Stimulated activated memory B cell treated with anti-CD40 and anti-IgM and Interleukin-4, amounts not matched to agents 10 μg/mL and 1 μg/mL and 100 μg/mL, for 72 hours (primary cell): Measurements from ENCODE around the gene FBXW4.

ENCODE experiments used
- ATAC-seq: fragments of 150-1000 bp; cut with Tn5 transposase; 2 replicates; pipeline ENCODE4 v1.10.0; 2021
- H3K27ac Mint-ChIP-seq: one replicate; pipeline ENCODE4 v1.8.0; 2022; ENCODE audit warnings: mild to moderate bottlenecking, mixed read lengths
- H3K27me3 Mint-ChIP-seq: one replicate; pipeline ENCODE4 v1.8.0; 2022; ENCODE audit warnings: mixed read lengths
- H3K36me3 Mint-ChIP-seq: one replicate; pipeline ENCODE4 v1.8.0; 2022; ENCODE audit warnings: mixed read lengths
- H3K4me1 Mint-ChIP-seq: one replicate; pipeline ENCODE4 v1.8.0; 2022; ENCODE audit warnings: mixed read lengths
- H3K4me3 Mint-ChIP-seq: one replicate; pipeline ENCODE4 v1.8.0; 2022; ENCODE audit warnings: mild to moderate bottlenecking, moderate library complexity, mixed read lengths
- H3K9me3 Mint-ChIP-seq: one replicate; pipeline ENCODE4 v1.8.0; 2022; ENCODE audit warnings: mixed read lengths

The FBXW4 gene

DNA sequence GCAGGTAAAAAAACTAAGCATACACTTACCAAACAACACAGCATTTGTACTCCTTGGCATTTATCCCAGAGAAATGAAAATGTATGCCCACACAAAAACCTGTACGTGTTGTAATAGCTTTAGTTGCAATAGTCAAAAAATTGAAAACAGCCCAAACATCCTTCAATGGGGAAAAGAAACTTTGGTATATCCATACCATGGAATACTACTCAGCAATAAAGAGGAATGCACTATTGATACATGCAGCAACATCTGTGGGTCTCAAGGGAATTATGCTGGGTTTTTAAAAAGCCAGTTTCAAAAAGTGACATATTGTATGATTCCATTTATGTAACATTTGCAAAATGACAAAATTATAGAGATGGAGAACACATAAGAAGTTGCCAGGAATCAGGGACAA lies 71.4 kb downstream of the FBXW4 start:
- no peak for ATAC-seq
- Mint-ChIP-seq H3K4me1 (peaks cover 27% of the 10 kb centered on the region), H3K36me3 (peaks cover 59% of the 10 kb centered on the region), H3K9me3 (no peaks in the 10 kb centered on the region), H3K27me3 (no peaks in the 10 kb centered on the region), H3K27ac (no peak overlapping the region), H3K4me3 (no peak overlapping the region)

DNA sequence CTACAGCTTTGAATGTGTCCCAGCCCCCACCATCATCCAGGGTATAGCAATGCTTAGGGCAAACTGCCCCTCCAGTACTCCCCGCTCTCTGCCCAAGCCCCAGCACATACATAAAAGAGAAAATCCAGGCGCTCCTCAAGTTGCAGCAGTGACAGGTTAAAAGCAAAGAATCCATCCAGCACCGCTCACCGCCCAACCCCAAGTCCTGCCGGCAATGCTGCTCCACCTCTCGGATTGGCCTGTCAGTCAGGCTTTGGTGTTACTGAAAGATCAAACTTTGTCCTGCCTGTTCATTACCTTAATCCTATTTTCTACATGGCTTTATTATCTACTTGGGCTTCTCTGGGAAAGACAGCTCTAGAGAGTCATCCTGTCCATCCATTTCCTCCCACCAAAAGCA lies 75.0 kb downstream of the FBXW4 start:
- H3K27me3 Mint-ChIP-seq = no peaks in the 10 kb centered on the region
- ATAC-seq = no peak
- H3K36me3 Mint-ChIP-seq = peaks cover 56% of the 10 kb centered on the region
- H3K9me3 Mint-ChIP-seq = no peaks in the 10 kb centered on the region
- H3K27ac Mint-ChIP-seq = no peak overlapping the region
- H3K4me1 Mint-ChIP-seq = peaks cover 32% of the 10 kb centered on the region
- no peak overlapping the region for H3K4me3 Mint-ChIP-seq

DNA sequence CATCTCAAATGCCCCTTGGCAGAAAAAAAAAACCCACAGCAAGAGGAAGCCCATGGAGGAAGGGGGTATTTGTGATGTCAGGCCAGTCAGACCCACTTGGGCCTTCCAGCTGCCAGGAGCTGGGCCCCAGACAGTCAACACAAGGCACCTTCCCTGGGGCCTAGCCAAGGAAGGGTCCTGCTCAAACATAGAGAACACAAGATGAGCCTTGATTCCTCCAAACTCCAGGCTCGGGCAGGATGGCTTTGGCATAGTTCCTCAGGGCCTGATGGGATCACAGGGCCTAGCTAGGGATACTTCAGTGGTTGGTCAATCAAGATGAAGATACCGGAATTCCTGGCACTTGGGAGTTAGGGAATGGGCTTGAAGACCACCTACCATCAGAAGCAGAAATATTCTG lies 76.1 kb downstream of the FBXW4 start:
- H3K4me3 Mint-ChIP-seq = no peak overlapping the region
- peaks cover 48% of the 10 kb centered on the region for H3K36me3 Mint-ChIP-seq
- H3K4me1 Mint-ChIP-seq = peaks cover 25% of the 10 kb centered on the region
- peak overlapping the region; percentile 60 for H3K27ac Mint-ChIP-seq
- no peak for ATAC-seq
- H3K27me3 Mint-ChIP-seq = no peaks in the 10 kb centered on the region
- H3K9me3 Mint-ChIP-seq = no peaks in the 10 kb centered on the region

GRCh38 chr10:101617824-101618568 lies 77.0 kb downstream of the FBXW4 start:
- no peak for ATAC-seq
- H3K4me3 Mint-ChIP-seq = no peak overlapping the region
- peak overlapping the region; percentile 60 for H3K27ac Mint-ChIP-seq
- peaks cover 43% of the 10 kb centered on the region for H3K36me3 Mint-ChIP-seq
- H3K27me3 Mint-ChIP-seq = no peaks in the 10 kb centered on the region
- H3K9me3 Mint-ChIP-seq = no peaks in the 10 kb centered on the region
- H3K4me1 Mint-ChIP-seq = peaks cover 25% of the 10 kb centered on the region

GRCh38 chr10:101617102-101617823 lies 77.7 kb downstream of the FBXW4 start:
- H3K4me3 Mint-ChIP-seq = no peak overlapping the region
- H3K36me3 Mint-ChIP-seq = peaks cover 42% of the 10 kb centered on the region
- peak overlapping the region; percentile 60 for H3K27ac Mint-ChIP-seq
- peaks cover 25% of the 10 kb centered on the region for H3K4me1 Mint-ChIP-seq
- ATAC-seq = peak; percentile 47
- H3K9me3 Mint-ChIP-seq = no peaks in the 10 kb centered on the region
- H3K27me3 Mint-ChIP-seq = no peaks in the 10 kb centered on the region

DNA sequence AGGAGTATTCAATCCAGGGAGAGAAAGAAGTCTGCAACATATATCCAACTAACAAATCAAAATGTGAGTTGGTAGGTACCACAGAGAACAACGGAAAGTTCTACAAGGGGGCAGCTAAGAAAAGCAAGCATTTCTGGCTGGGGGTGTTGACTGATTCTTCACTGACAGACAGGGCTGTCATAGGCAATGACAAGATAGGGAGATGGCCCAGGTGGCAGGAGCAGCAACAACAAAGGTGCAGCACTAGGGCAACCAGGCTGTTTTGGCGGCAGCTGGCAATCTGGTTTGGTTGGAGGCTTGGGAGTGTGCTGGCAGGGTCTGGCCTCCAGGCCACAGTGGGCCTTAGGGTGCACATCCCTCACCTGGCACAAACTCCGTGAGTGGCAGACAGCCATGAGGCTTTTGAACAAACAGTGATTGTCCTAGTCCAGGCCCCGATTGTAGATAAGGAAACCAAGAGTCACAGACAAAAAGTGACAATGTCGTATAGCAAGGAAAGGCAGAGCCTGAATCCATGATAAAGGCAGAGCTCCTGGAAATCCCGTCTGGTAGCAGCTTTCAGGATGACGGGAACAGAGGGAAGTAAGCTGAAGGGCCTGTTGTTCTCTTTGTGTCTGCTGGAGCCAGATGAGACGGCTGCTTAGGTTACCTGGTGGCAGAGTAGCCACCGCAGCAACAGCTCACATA lies 78.4 kb downstream of the FBXW4 start:
- Mint-ChIP-seq H3K9me3 (no peaks in the 10 kb centered on the region), H3K27ac (peak overlapping the region; percentile 60), H3K4me3 (no peak overlapping the region), H3K4me1 (peaks cover 32% of the 10 kb centered on the region), H3K36me3 (peaks cover 38% of the 10 kb centered on the region), H3K27me3 (no peaks in the 10 kb centered on the region)
- no peak for ATAC-seq

DNA sequence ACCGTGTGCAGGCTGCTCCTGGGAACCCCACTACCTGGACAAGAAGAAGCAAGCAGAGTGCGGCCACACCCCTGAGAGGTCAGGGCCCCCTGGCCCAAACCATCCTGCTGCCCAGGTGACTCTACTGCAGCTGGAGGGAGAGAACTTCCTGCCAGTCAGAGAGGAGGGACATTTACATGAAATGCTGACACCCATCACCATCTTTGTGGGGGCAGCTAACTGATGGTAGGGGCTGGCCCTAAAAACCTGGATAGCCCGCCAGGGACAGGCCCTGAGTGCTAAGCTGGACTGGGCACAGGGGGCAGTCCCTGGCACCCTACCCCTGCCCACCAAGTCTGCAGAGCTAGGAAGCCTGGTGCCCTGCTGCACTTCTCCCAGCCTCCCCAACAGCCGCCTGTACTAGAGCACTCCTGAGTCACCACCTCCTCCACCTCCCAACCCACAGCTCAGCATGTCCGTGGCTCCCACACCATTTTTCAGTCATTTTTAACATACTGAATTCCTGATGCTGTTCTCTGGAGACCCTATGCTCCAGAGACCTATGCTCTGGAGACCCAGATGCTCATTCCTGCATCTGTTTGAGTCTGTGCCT lies 79.3 kb downstream of the FBXW4 start:
- no peaks in the 10 kb centered on the region for H3K9me3 Mint-ChIP-seq
- H3K4me1 Mint-ChIP-seq = peaks cover 34% of the 10 kb centered on the region
- H3K27ac Mint-ChIP-seq = no peak overlapping the region
- peaks cover 42% of the 10 kb centered on the region for H3K36me3 Mint-ChIP-seq
- no peak for ATAC-seq
- no peaks in the 10 kb centered on the region for H3K27me3 Mint-ChIP-seq
- no peak overlapping the region for H3K4me3 Mint-ChIP-seq

- peaks cover 34% of the 10 kb centered on the region for H3K4me1 Mint-ChIP-seq
- no peak for ATAC-seq
- H3K36me3 Mint-ChIP-seq = peaks cover 47% of the 10 kb centered on the region
- H3K27me3 Mint-ChIP-seq = no peaks in the 10 kb centered on the region
- H3K27ac Mint-ChIP-seq = no peak overlapping the region
- no peaks in the 10 kb centered on the region for H3K9me3 Mint-ChIP-seq
- no peak overlapping the region for H3K4me3 Mint-ChIP-seq
Observed at GRCh38 chr10:101614663-101615524, 80.1 kb downstream of the FBXW4 start.

DNA sequence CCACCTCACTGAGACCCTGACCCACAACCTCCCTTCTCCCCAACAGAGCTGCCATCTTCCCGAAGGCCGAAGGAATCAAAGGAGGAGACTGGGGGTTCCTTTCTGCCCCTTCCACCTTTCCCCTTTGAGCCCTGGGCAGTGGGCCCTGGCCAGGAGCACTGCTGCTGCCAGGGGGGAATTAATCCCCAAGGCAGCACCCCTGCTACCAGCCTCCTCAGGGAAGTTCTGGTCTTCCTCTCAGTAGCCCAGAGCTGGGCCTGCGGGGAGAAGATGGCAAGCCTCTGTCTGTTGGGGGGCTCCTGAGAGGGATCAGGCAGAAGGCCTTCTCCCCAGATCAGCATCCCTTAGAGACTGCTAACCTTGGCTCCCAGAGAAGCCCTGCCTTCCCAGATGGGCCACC lies 81.3 kb downstream of the FBXW4 start:
- no peak overlapping the region for H3K27ac Mint-ChIP-seq
- peaks cover 26% of the 10 kb centered on the region for H3K4me1 Mint-ChIP-seq
- H3K9me3 Mint-ChIP-seq = no peaks in the 10 kb centered on the region
- H3K27me3 Mint-ChIP-seq = no peaks in the 10 kb centered on the region
- H3K36me3 Mint-ChIP-seq = peaks cover 54% of the 10 kb centered on the region
- ATAC-seq = no peak
- no peak overlapping the region for H3K4me3 Mint-ChIP-seq

DNA sequence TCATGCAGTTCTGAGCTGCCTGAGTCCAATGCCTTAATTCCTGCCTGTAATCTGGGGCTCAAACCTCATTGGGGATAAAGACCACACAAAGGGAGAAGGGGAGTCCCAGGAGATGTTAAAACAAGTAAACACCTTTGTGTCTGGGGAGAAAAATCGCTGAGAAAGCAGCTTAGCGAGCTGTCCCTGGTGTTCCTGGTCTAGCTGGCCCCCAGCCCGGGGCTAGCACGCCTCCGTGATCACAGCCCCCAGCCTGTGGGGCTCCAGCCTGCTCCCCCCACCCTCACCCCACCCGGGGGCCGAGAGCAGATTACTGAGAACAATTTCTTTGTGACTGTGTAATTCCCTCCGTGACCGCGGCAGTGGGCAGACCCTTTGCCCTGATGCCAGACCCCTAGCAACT lies 82.1 kb downstream of the FBXW4 start:
- no peak for ATAC-seq
- no peaks in the 10 kb centered on the region for H3K9me3 Mint-ChIP-seq
- peaks cover 51% of the 10 kb centered on the region for H3K36me3 Mint-ChIP-seq
- H3K27me3 Mint-ChIP-seq = no peaks in the 10 kb centered on the region
- no peak overlapping the region for H3K27ac Mint-ChIP-seq
- H3K4me3 Mint-ChIP-seq = no peak overlapping the region
- peaks cover 18% of the 10 kb centered on the region for H3K4me1 Mint-ChIP-seq

DNA sequence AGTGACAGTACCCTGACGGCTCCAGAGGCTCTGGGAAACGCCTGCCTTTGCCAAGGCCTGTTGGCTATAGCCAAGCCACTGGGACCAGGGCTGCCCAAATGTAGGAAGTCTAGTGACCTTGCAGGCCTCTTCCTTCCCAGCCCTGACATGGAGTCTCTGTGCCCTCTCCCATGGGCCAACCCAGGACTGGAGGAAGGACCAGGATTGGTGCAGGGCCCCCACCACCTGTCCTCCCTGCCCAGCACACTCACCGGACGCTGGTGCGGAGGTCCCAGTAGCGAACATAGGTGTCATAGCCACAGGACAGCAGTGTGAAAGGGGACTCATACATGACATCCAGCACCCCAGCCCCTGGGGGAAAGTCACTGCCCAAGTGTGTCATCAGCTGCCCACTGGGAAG lies 82.9 kb downstream of the FBXW4 start:
- peaks cover 10% of the 10 kb centered on the region for H3K4me1 Mint-ChIP-seq
- H3K27me3 Mint-ChIP-seq = no peaks in the 10 kb centered on the region
- H3K27ac Mint-ChIP-seq = peak overlapping the region; percentile 28
- H3K9me3 Mint-ChIP-seq = no peaks in the 10 kb centered on the region
- H3K4me3 Mint-ChIP-seq = no peak overlapping the region
- ATAC-seq = no peak
- peaks cover 43% of the 10 kb centered on the region for H3K36me3 Mint-ChIP-seq

- ATAC-seq = no peak
- peaks cover 43% of the 10 kb centered on the region for H3K36me3 Mint-ChIP-seq
- H3K27ac Mint-ChIP-seq = peak overlapping the region; percentile 28
- H3K9me3 Mint-ChIP-seq = no peaks in the 10 kb centered on the region
- H3K4me1 Mint-ChIP-seq = peaks cover 9% of the 10 kb centered on the region
- H3K4me3 Mint-ChIP-seq = no peak overlapping the region
- no peaks in the 10 kb centered on the region for H3K27me3 Mint-ChIP-seq
Observed at GRCh38 chr10:101611096-101611905, 83.7 kb downstream of the FBXW4 start.

- Mint-ChIP-seq H3K4me3 (no peak overlapping the region), H3K9me3 (no peaks in the 10 kb centered on the region), H3K36me3 (peaks cover 54% of the 10 kb centered on the region), H3K27ac (no peak overlapping the region), H3K4me1 (peaks cover 9% of the 10 kb centered on the region), H3K27me3 (no peaks in the 10 kb centered on the region)
- no peak for ATAC-seq
Observed at GRCh38 chr10:101609481-101609880, 85.5 kb downstream of the FBXW4 start.

- peaks cover 57% of the 10 kb centered on the region for H3K36me3 Mint-ChIP-seq
- H3K9me3 Mint-ChIP-seq = no peaks in the 10 kb centered on the region
- peaks cover 8% of the 10 kb centered on the region for H3K4me1 Mint-ChIP-seq
- no peaks in the 10 kb centered on the region for H3K27me3 Mint-ChIP-seq
- no peak for ATAC-seq
- no peak overlapping the region for H3K27ac Mint-ChIP-seq
- H3K4me3 Mint-ChIP-seq = no peak overlapping the region
Observed at GRCh38 chr10:101607124-101607523, 87.8 kb downstream of the FBXW4 start.
